GM12878 (cell line): Measurements from ENCODE around the gene RFC4. TPM values are rescaled to one million over a fixed set of nuclear protein-coding genes. Genes with fewer than 3 reads are reported as not detected.

Source experiments
- ATAC-seq: fragments of 200-7000 bp; cut with Tn5 transposase; 3 replicates; pipeline ENCODE4 v1.9.1; 2020; ENCODE audit warnings: mild to moderate bottlenecking, moderate library complexity
- BruUV-seq: library from RNA; stranded (reverse); fragments of 400-500 nt; replicated peaks from 2 replicates; lab custom pipeline; 2021; lab: Mats Ljungman, UMichigan
- CTCF ChIA-PET: fragments of 300-600 bp; sonication (Branson Sonifier 250); formaldehyde crosslinking; extraction: SDS; loops from one replicate; lab custom pipeline; 2021; ENCODE audit warnings: inconsistent platforms; lab: Yijun Ruan, JAX
- POLR2A ChIA-PET: fragments of 350-600 bp; formaldehyde crosslinking; extraction: SDS; loops from one replicate; lab custom pipeline; 2021; ENCODE audit warnings: inconsistent platforms; lab: Charles Lee
- RAD21 ChIA-PET: fragments of 300-600 bp; sonication (Branson Sonifier 250); formaldehyde crosslinking; loops from one replicate; lab custom pipeline; 2023; ENCODE audit warnings: antibody characterized with exemption; ENCODE audit not compliant: unreplicated experiment; lab: Charles Lee
- SMC1A ChIA-PET: fragments of 300-600 bp; sonication (Branson Sonifier 250); formaldehyde crosslinking; loops from one replicate; lab custom pipeline; 2023; ENCODE audit not compliant: unreplicated experiment, uncharacterized antibody; lab: Charles Lee
- DNase-seq: peaks from one replicate; pipeline ENCODE4 v3.0.0-alpha.2; 2011; ENCODE audit warnings: low read depth, low spot score
- FAIRE-seq: peaks from 3 replicates; lab custom pipeline; 2011; peaks lifted over from hg19 to GRCh38; lab: Jason Lieb, UNC
- H2AFZ ChIP-seq: 2 replicates; pipeline ENCODE4 v1.6.0; 2011; ENCODE audit warnings: low read depth, low read length, control low read depth; ENCODE audit not compliant: control insufficient read depth
- H3K27ac ChIP-seq: 2 replicates; pipeline ENCODE4 v1.5.1; 2011; ENCODE audit warnings: control low read depth; ENCODE audit not compliant: control insufficient read depth, insufficient read depth
- H3K27me3 ChIP-seq, 2 experiments: replicated peaks in 1 of 2; 2 replicates each; pipeline versions ENCODE4 v1.6.0 to v1.6.1; 2011; ENCODE audit warnings: low read length in 1 of 2; ENCODE audit not compliant: control insufficient read depth in 2 of 2, insufficient read depth in 2 of 2
- H3K36me3 ChIP-seq, 2 experiments: 2 replicates each; pipeline ENCODE4 v1.5.1; 2011; ENCODE audit warnings: low read length in 1 of 2; ENCODE audit not compliant: control insufficient read depth in 2 of 2, insufficient read depth in 2 of 2
- H3K4me1 ChIP-seq: 2 replicates; pipeline ENCODE4 v1.6.1; 2011; ENCODE audit warnings: mild to moderate bottlenecking, low read length, moderate library complexity, mixed read lengths; ENCODE audit not compliant: control insufficient read depth, insufficient read depth
- H3K4me2 ChIP-seq: 2 replicates; pipeline ENCODE4 v1.6.0; 2011; ENCODE audit warnings: control low read depth; ENCODE audit not compliant: control insufficient read depth, insufficient read depth
- H3K4me3 ChIP-seq: fragments of 200-600 bp; sonication (generic); 2 replicates; pipeline ENCODE4 v1.5.1; 2016
- H3K79me2 ChIP-seq: 2 replicates; pipeline ENCODE4 v1.6.0; 2011; ENCODE audit warnings: low read length; ENCODE audit not compliant: control insufficient read depth, insufficient read depth
- H3K9ac ChIP-seq: 2 replicates; pipeline ENCODE4 v1.8.0; 2011; ENCODE audit warnings: low read length, control low read depth, mixed read lengths; ENCODE audit not compliant: control insufficient read depth, insufficient read depth
- H3K9me3 ChIP-seq: replicated peaks from 3 replicates; pipeline ENCODE4 v1.5.1; 2011; ENCODE audit warnings: mild to moderate bottlenecking, low read length; ENCODE audit not compliant: control insufficient read depth, insufficient read depth
- H4K20me1 ChIP-seq: 2 replicates; pipeline ENCODE4 v1.6.0; 2011; ENCODE audit not compliant: control insufficient read depth, insufficient read depth
- CHD1 ChIP-seq: IDR thresholded peaks from 2 replicates; pipeline ENCODE4 v1.6.1; 2012; ENCODE audit warnings: low read depth, low read length, improper control_type of control experiment
- CTCF ChIP-seq, 3 experiments: IDR thresholded peaks in 2 of 3; conservative IDR thresholded peaks in 1 of 3; 2 replicates each; pipeline ENCODE4 v1.5.1; 2011; ENCODE audit warnings: low read depth in 3 of 3, low read length in 3 of 3, mild to moderate bottlenecking in 3 of 3, control low read depth in 2 of 3, moderate library complexity in 2 of 3, inconsistent platforms in 1 of 3, mixed read lengths in 1 of 3; ENCODE audit not compliant: control insufficient read depth in 2 of 3, insufficient read depth in 1 of 3; ENCODE audit errors: extremely low read depth in 1 of 3
- EZH2 ChIP-seq: IDR thresholded peaks from 2 replicates; pipeline ENCODE4 v1.6.1; 2012; ENCODE audit warnings: low read depth, mild to moderate bottlenecking, control low read depth, inconsistent platforms, low read length, borderline replicate concordance; ENCODE audit not compliant: control insufficient read depth
- MLLT1 ChIP-seq: fragments of 450-650 bp; IDR thresholded peaks from 2 replicates; pipeline ENCODE4 v1.6.1; 2016; ENCODE audit warnings: mild to moderate bottlenecking
- POLR2AphosphoS5 ChIP-seq: IDR thresholded peaks from 2 replicates; pipeline ENCODE4 v1.6.1; 2011; ENCODE audit warnings: mild to moderate bottlenecking, low read length, inconsistent platforms
- RB1 ChIP-seq: fragments of 450-650 bp; formaldehyde crosslinking; IDR thresholded peaks from 2 replicates; pipeline ENCODE4 v1.6.1; 2017; ENCODE audit warnings: mild to moderate bottlenecking, borderline replicate concordance
- SKIL ChIP-seq: fragments of 450-650 bp; IDR thresholded peaks from 2 replicates; pipeline ENCODE4 v1.6.1; 2017; ENCODE audit warnings: mild to moderate bottlenecking, low read depth, inconsistent platforms; ENCODE audit not compliant: poor library complexity, severe bottlenecking
- SMAD1 ChIP-seq: fragments of 450-650 bp; IDR thresholded peaks from 2 replicates; pipeline ENCODE4 v1.6.1; 2018; ENCODE audit warnings: mild to moderate bottlenecking, low read depth; ENCODE audit not compliant: partially characterized antibody
- SMARCA5 ChIP-seq: fragments of 450-650 bp; IDR thresholded peaks from 2 replicates; pipeline ENCODE4 v1.6.1; 2017; ENCODE audit warnings: mild to moderate bottlenecking
- WGBS: methylation state at CpG from one replicate; pipeline ENCODE4 v1.1.6; 2016; ENCODE audit warnings: low lambda C conversion rate; ENCODE audit not compliant: insufficient replicate concordance, insufficient coverage; ENCODE audit errors: missing lambda C conversion rate; 5-methylcytosine and 5-hydroxymethylcytosine counted together
- in situ Hi-C: fragments of 300-500 bp; cut with MboI; formaldehyde crosslinking; loops from 9 replicates; pipeline ENCODE4 v1.14.3; 2018; ENCODE audit warnings: mixed read lengths
- intact Hi-C: fragments of 100-400 bp; cut with micrococcal nuclease; formaldehyde crosslinking; loops from one replicate; pipeline ENCODE4 v1.14.2; 2022; ENCODE audit not compliant: unreplicated experiment
- polyA plus RNA-seq, 11 experiments: library from polyadenylated mRNA; depleted of rRNA in 4 of 11; unstranded in 6 of 11; stranded (reverse) in 5 of 11; fragments of >200 nt; fragmentation: Nextera tagmentation in 4 of 11; fragmentation: Illumina TruSeq in 1 of 11; extraction: Ambion mirVana in 4 of 11; extraction: Trizol in 1 of 11; gene quantifications; 1 replicate in 1 of 11; 2 replicates in 10 of 11; pipeline versions ENCODE4 v1.2.1 to v1.2.3, GENCODE V29; 2011 to 2016; ENCODE audit warnings: inconsistent platforms in 2 of 11, missing spikeins in 2 of 11, low read depth in 1 of 11
- total RNA-seq, 4 experiments: library from RNA; depleted of rRNA in 3 of 4; stranded (reverse); fragments of >200 nt in 3 of 4; fragmentation: Illumina TruSeq in 1 of 4; extraction: Trizol in 1 of 4; gene quantifications; 2 replicates each; pipeline versions ENCODE4 v1.2.1 to v1.2.3, GENCODE V29; 2013 to 2021
- TF ChIP-seq, protein P1 (sequence below): fragments of 450-650 bp; IDR thresholded peaks from 2 replicates; pipeline ENCODE4 v1.6.1; 2014; ENCODE audit warnings: mild to moderate bottlenecking
- TF ChIP-seq, protein P2 (sequence below): IDR thresholded peaks from 2 replicates; pipeline ENCODE4 v1.6.1; 2012; ENCODE audit warnings: low read depth, low read length, improper control_type of control experiment

RFC4 gene
- total and polyA plus RNA-seq, 10 of the 15 experiments (the other 5 are each of a cell fraction or from before 2014, with no cell fraction given): 49.1 to 144 (median 112) TPM

DNA sequence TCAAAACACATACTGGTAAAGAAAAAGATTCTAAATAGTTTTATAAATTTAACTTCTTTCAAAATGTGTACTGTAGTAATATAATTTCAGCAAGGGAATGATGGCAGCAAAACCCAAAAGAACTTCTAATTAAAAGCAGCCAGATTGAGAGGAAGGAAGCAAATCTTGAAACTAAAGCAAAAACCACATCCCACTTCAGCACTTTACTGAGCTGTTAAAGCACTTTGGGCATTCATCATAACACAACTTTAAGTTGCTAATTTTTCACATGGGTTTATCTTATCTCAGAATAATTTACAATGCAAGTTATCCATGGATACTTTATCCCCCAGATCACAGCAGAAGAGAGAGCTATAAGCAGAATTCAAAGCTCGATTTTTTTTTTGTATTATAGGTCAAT is 6.0 kb downstream of the RFC4 start (continued):
- TF ChIP-seq EZH2: no peak

DNA sequence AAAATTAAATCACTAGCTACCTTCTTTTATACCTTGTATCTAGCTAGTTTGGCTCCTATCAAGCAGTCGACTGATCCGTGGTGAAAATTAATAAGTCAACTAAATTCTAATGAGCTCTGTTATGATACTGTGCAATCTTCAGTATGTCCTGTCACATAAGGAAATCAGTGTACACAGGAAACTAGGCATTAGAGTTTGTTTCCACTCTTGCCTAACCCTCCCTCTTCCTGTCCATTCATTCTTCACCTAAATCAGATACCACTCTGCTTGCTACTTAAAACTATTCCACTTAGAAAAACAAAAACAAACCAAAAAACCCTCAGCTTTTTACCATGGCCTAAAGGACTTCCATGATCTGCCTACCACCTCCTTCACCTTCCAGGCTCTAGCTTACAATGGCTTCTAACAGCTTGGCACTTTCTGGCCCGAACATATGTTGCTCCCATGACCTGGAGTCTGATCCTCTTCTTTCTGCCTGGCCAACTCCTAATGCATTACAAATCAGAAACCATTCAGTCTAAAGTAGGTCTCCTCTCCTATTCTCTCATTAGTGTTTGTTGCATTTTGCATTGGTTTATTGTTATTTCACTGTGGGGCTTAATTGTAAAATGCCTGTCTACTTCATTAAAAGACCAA is 7.9 kb downstream of the RFC4 start:
- DNase-seq (no peak), FAIRE-seq (no peak), ATAC-seq (peak; percentile 48; the same call in 2 of the 3 replicates)
- Histone ChIP-seq H3K4me1 (peaks cover 6% of the 10 kb centered on the region; the same call in 1 of the 2 replicates), H3K36me3 (peaks cover 3 to 10% of the 10 kb centered on the region in 2 experiments; a peak in 3 of 4 replicates), H3K4me3 (no peak overlapping the region), H4K20me1 (no peaks in the 10 kb centered on the region), H3K4me2 (no peak overlapping the region), H3K27ac (no peak overlapping the region), H3K9me3 (no peaks in the 10 kb centered on the region), H3K9ac (no peak overlapping the region), H3K79me2 (peaks cover 3% of the 10 kb centered on the region), H2AFZ (no peak overlapping the region), H3K27me3 (no peaks in the 10 kb centered on the region)
- ChIA-PET SMC1A (interaction anchor here (0.7 to 1.3 kb wide), 4 partner anchors 9 to 257 kb away, joined by 3 to 7 read pairs (median 4); no protein-coding TSS in a partner anchor), POLR2A (interaction anchor here (0.6 to 2.3 kb wide), 2 partner anchors 10 to 14 kb away, joined by 3 to 14 read pairs; partner anchors contain the start of gene EIF4A2), RAD21 (no interaction called here), CTCF (interaction anchor here (0.6 to 1.7 kb wide), 2 partner anchors 10 to 855 kb away, joined by 3 to 5 read pairs; no protein-coding TSS in a partner anchor)
- TF ChIP-seq SKIL: no peak
- TF ChIP-seq, protein P1, sequence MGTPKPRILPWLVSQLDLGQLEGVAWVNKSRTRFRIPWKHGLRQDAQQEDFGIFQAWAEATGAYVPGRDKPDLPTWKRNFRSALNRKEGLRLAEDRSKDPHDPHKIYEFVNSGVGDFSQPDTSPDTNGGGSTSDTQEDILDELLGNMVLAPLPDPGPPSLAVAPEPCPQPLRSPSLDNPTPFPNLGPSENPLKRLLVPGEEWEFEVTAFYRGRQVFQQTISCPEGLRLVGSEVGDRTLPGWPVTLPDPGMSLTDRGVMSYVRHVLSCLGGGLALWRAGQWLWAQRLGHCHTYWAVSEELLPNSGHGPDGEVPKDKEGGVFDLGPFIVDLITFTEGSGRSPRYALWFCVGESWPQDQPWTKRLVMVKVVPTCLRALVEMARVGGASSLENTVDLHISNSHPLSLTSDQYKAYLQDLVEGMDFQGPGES: no peak
- no peak for TF ChIP-seq SMARCA5
- no peak for TF ChIP-seq RB1
- no peak for TF ChIP-seq CTCF (IDR thresholded peaks at IDR 0.05 in 2 of 3, conservative IDR thresholded peaks at IDR 0.05 in 1 of 3; ENCODE audit: control insufficient read depth in 2 of 3, extremely low read depth in 1 of 3, insufficient read depth in 1 of 3, low read depth in 3 of 3, low read length in 3 of 3)
- TF ChIP-seq POLR2AphosphoS5: no peak
- TF ChIP-seq EZH2: no peak
- no peak for TF ChIP-seq SMAD1
- TF ChIP-seq MLLT1: no peak
- TF ChIP-seq CHD1: no peak
- TF ChIP-seq, protein P2, sequence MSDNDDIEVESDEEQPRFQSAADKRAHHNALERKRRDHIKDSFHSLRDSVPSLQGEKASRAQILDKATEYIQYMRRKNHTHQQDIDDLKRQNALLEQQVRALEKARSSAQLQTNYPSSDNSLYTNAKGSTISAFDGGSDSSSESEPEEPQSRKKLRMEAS: no peak
- 98% methylated on average over 3 of the region's 3 CpGs for WGBS
- no TSS peak for BruUV-seq
- intact Hi-C loops (no loop called here), in situ Hi-C loops (loop anchor here (25.0 kb wide), 1 partner anchor 861 kb away; the partner anchor contains the start of gene TRA2B)
